GM18861 (cell line): Measurements from ENCODE around the gene FZR1.

Experiments
- ATAC-seq: cut with Tn5 transposase; IDR thresholded peaks from one replicate; pipeline ENCODE4 v1.9.1; 2021; ENCODE audit not compliant: unreplicated experiment

Gene FZR1

DNA sequence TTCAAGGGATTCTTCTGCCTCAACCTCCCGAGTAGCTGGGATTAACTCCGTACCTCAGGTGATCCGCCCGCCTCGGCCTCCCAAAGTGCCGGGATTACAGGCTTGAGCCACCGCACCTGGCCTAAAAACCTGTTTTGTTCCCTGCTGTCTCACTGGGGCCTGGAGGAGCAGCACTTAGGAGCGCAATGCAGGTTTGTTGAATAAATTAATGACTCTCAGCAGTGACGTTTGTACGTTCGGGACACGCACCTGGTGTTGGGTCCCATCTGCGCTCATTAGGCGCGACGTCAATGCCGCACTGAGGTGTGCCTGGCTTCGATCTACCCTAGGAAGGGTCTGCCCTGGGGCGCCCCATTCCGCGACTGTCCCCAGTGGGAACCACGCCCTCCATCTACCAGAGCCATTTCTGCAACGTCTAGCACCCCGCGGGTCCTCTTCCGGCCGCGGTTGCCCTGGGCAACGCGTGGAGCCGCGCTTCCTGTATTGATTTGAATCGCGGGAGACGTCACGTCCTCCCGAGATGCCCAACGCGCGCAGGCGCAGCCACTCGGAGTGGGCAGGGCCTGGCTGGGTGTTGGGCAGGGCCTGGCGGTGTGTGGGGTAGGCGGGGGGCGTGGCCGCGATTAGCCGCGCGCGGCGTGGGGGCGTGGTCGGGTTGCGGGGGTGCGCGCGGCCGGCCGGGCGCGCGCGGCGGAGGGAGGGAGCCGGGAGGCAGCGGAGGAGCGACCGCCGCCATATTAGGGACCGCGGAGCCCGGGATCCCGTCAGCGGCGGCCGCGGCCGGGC is at the start of gene FZR1:
TSS of gene FZR1 (plus strand) at position 714 of the 786 bp plus-strand sequence. CDS start 16,679 bp downstream, outside the sequence.
- ATAC-seq: peak; percentile 84

DNA sequence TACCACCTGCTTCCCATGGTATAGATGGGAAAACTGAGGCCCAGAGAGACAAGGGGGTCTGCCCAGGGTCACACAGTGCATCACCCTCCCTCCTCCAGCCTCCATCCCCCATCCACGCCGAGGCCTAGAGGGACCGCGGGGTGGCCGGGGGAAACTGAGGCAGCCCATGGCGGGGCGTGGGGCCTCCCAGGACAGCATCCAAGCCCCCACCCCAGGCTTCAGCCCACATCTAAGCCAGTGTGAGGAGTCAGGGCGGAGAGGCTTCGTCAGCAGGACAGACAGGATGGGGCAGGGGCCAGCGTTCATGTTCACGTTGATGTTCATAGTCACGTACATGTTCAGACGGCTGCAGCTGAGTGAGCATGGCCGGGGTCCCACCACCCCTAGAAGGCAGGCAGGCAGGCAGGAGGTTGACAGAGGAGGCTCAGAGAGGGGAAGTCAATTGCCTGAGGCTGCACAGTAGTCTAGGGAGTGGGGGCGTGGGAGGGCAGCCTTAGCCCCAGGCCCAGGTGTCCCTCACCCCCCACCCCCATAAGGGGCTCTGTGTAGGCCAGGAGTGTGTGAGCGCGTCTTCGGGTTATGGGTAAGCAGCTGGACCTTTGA is 49.1 kb upstream of the FZR1 start:
- ATAC-seq: no peak

DNA sequence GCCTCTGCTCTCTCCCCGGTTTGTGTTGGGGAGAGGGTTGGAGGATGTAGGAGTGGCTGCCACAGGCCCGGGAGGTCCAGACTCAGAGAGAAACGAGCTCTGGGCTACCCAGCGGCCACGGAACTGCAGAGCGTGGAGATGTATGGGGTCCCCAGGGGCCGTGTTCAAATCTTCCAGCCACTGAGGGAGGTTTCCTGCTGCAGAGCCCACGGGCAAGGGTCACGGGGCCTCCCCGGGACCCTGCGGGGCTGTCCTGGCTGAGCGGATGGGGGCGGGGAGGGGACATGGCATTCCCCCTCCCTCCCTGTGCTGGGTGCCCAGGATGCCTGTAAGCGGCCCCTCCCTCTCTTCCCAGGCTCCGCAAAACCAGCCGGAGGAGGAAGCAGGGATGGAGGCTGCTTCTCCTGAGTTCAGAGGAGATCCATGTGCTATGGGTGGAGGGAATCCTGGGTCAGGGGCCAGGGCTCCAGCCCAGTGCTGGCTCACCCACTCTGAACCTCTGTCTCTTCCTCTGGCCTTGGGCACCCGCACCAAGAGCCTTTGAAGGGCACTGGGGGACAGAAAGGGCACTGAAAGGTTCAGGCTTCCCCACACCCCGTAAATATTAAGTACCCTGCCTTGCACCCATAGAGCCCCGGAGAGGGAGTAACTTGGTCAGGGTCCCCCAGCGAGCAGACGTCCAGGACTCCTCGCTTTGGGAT is 48.4 kb upstream of the FZR1 start:
- ATAC-seq: no peak

DNA sequence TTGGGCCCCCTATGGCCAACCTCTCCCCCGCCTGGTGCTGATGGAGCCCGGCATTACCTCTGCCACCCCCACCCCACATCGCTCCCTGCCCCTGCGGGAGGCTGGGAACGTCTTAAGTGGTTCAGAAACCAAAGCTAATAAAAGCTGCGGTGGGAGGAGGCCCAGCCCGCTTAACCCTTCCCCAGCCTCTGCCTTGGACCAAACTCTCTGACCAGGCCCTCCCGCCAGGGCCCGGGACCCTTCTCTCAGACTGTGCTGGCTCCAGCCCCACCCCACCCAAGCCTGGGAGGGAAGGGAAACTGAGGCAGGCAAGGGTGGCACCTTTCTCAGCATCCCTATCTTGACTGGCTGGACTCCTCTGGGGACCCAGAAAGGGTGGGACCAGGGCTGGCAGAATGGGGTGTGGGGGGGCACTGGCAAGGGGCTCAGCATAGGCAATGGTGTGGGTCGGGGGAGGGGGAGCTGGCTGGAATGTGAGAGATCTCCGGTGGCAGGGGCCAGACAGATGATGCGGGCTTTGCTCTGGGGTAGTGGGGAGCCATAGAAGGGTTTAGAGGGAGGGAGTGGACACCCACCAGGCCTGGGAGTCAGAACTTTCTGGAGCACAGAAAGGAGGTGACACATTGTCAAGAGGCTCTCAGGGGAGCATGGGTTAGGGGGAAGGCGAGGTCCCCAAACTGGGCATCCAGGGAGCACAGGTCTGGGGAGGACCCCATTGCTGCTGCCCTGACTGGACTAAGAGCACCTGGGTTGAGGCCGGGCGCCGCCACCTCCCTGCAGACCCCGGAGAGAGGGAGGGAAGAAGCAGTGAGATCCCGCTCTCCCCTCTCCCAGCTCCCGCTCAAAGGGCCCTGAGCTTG is 47.7 kb upstream of the FZR1 start:
- no peak for ATAC-seq

DNA sequence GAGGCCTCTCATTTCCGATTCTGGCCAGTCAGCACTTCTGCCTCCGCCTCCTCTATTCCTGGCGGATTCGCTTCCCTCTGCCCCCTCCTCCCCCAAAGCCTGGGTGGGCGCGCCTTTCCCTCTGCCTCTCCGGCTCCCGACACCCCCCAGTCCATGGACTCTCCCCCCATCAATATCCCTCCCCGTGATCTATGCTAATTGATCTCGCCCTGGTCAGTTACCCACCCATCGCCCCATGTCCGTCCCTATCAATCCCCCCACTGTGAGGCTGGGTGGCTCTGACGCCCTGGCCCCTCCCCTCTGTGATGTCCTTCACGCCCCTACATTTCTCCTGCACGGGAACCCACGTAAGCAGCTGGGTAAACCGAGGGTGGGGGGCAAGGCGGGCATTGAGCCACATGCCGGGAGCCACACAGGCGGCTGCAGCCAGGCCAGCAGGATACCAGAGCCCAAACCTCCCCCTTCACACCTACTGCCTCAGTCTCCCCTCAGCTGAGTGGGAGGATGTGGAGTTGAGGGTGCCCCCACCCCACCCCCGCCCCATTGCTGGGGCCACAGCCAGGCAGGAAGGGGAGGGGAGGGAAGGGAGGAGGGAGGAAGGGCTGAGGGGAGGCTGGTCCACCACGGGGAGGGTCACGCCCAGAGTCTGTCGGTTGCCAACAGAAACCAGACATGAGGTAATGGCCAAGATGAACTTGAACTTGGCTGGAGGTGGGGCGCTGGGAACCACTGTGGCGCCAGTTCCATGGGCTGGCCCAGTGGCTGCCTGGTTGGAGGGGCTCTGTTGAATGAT is 46.8 kb upstream of the FZR1 start:
- no peak for ATAC-seq

DNA sequence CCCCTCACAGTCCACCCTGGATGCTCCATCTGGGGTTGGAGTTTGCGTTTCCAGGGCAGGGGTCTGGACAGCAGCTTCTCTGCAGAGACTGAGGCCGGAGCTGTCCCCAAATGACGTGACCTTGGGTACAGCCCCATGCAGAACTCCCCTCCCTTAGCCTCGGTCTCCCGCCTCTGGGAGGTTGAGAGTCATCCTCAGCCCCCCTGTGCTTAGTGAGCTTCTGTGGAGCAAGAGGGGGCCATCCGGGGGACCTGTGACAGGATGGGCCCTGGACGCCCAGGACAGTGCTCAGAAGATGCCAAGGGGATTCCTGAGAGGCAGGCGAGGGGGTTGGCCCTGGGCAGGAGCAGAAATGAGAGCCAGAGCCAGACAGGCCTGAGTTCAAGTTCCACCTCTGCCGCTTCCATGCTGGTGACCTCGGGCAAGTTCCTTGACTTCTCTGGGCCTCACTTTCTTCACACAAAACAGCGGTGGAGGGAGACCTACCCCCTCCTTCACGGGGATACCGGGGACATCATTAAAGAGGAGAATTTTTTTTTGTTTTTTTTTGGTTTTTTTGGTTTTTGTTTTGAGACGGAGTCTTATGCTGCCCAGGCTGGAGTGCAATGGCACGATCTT is 46.0 kb upstream of the FZR1 start:
- no peak for ATAC-seq

DNA sequence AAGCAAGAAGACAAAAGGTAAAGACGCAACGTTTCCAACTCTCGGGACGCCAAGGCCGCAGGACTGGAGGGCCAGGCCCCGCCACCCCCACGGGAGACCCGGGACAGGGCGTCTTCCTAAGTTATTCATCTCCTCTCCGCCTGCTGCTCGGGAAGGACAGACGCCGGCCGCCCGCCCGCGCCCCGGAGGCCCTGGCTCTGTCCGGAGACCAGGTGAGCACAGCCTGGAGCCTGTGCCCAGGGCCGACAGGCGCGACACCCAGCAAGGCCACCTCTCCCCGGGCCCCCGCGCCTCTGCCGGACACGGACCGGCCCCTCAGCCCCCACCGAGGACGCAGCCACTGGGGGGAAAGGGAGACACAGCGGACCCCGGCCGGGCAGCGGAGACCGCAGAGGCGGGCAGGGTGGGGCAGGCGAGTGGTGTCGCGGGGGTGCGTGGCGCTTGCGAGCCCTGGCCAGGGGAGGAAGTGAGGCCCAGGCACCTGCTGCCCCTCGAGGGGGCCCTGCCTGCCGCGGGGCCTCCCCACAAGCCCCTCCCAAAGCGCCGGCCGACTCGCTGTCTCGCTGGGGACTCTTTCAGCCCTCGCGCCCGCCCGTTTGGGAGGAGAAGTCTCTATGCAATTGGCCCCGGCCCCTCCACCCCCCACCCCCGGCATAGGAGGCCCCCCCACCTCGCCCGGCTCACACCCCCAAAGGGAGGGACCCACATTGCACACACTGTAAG is 43.0 kb upstream of the FZR1 start:
- no peak for ATAC-seq

DNA sequence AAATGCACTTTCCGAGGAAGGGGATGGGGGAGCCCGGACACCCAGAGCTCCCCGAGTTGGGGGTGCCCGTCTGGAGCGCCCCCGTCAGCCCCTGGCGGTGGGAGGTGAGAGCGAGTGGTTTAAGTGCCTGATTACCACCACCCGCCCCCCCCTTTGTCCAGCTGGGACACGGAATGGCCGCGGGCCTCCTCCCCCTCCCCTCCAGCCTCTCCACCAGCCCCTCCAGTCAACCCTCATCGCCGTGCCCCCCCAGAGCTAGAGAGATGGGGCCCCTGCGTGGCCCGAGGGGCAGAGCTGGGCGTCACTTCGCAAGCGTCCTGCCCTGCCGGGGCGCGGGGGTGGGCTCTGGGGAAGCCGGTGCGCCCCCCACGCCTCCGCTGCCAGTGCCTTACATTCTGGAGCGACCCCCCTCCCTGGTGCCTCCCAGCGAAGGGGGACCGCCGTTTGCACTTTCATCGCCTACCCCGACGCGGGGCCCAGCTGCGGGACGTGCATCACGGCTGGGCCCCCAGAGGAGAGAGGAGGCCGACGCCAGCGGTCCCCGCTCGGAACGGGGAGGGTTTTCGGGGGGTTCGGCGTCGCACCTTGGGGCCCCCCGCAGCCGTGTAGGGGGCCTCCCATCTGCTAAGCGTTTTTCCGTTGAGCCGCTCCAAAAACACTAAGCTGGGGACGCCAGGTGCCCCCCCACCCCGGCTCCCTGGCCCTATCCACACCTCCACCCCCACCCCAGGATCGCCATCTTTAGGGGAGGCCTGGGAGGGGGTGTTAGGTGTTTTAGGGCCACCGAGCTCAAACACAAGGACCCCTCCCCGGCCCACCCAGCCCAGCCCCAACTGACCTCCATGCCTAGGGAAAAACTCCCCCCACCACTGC is 42.2 kb upstream of the FZR1 start:
- no peak for ATAC-seq

DNA sequence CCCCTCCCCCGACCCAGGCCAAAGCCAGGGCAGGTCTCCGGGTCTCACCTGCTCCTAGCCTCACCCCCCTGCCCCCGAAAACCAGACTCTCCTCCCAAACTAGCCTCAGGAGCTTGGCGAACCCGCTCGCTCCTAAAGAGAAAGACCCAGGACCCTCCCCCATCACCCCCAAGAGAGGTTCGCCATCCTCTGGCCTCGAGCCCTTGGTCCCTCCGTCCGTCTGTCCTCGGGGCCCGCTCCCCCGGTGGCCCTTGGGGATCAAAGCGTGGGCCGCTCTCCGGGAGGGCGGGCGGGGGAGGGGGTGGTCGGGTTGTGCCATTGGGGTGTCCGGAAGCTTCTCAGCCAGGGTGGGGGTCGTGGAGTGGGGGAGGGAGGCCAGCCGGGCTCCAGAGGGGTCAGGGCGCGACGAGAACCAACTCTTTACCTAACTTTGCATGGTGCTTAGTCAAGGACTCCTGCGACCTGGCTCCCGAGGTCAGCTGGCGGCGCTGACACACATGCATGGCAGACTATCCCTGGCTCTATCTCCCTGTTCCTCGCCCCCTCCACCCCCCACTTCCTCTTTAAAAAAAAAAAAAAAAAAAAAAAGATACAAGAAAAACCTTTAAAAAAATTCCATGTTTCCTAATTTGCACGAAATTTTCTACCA is 41.4 kb upstream of the FZR1 start:
- ATAC-seq: no peak

DNA sequence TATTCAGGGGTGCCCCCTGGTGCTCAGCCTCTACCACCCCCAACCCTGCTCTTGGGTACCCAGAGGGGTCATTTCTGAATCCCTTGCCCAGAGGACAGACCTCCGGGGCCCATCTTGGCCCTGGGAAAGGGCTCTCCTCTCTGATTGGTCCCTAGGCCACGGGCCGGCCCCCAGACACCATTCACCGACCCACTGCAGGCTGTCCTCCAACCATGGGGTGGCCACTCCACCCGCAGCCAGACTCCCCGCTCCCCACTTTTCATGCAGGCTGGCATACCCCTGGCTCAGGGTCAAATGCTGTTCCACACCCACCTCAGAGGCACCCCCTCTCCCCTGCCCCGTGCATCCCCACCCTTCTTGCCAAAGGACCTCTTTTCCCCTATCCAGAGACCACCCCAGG is 40.6 kb upstream of the FZR1 start:
- no peak for ATAC-seq

DNA sequence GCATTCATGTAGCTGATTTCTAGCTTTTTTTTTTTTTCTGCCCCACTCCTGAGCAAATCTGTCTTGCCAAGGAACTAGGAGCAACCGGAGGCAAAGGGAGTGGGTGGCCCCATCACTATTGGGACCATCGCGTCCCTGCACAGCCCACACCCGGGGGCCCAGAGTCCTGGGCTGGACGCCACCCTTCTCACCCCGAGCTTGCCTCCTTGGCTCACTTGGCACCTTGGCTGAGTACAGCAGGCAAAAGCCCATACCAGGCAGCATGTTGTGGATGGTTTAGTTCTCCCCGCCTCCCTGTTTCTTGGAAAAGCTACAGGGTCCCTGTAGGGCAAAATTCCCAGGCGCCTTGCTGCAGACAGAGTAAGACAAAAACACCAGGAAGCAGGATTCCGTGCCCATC is 39.5 kb upstream of the FZR1 start:
- ATAC-seq: no peak

DNA sequence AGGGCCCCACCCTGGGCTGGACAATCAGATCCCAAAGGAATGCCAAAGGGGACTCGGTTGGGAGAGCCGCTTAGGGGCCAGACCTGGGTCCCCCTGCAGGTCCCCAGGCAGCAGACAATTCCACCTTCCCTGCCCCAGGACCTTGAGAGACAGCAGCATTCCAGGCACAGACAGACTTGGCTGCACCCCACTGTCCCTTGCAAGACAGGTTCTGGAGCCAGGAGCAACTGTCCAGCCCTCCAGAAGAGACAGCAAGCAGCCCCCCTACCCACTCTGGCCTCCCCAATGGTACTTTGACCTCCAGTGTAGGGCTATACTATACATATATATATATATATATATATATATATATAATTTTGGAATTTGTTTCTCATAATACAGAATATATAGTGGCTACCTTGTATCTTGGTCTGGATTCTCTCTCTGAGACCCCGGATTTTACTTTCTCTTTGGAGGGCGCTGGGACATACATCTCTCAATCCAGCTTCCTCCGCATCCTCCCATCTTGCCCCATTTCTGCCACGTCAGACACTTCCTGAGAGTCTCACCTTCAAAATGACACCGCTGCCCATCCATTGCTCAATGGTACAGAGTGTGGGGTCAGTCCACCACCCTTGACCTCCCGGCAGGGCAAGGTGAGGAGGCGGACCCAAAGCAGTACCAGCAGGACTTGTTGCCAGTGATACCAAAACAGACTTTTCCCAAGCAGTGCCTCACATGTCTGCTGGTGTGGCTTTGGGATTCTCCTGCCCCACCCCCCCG is 38.5 kb upstream of the FZR1 start:
- ATAC-seq: no peak

DNA sequence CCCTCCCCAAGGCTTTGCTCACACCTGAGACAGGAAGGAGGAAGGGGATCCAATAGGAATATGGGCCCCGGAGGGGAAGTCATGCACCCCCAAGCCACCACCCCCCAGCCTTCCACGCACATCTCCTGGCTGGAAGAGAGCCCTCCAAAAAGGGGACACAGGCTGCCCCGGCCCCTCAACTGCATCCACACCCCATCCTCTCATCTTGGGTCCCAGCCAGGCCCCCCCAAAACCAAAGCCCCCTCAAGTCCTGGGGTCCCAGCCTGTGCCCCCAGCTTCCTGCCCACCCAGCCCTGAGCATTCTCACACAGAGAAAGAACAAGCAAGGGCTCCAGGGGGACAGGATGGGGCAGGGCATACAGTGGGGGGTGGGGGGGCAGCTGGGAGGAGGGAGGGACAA is 37.9 kb upstream of the FZR1 start:
- no peak for ATAC-seq

DNA sequence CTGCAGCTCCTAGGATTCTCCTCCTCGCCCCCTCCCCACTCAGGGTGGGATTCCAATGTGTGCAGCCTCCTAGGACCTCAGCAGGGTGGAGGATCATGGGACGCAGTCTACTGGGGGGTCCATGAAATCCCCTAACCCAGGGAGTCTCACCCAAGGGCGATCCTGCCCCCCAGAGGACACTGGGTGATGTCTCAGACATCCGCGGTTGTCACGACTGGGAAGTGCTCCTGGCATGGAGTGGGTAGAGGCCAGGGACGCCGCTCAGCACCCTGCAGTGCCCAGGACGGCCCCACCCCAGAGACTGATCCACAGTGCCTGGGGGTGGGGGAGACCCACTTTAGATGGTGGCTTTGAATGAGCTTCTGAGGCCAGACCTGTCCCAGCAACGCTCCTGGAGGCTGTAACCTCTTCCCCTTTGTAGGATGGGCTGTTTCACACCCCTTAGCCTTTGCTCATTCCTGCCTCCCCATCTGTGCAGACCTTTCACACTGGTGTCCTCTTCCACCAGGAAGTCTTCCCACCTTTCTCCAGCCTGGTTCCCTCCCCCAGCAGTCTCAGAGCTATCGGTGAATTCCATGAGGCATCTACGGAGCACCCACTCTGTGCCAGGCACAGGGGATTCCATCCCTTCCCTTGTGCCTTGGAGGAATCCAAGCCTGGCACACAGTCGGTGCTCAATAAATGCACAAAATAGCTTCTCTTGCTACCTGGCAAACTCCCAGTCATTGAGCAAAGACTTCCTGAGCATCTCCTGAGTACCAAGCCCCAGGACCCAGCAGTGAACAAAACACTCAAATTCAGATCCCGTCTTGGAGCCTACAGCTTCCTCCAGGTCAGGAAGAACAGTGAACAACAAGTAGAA is 36.2 kb upstream of the FZR1 start:
- no peak for ATAC-seq

DNA sequence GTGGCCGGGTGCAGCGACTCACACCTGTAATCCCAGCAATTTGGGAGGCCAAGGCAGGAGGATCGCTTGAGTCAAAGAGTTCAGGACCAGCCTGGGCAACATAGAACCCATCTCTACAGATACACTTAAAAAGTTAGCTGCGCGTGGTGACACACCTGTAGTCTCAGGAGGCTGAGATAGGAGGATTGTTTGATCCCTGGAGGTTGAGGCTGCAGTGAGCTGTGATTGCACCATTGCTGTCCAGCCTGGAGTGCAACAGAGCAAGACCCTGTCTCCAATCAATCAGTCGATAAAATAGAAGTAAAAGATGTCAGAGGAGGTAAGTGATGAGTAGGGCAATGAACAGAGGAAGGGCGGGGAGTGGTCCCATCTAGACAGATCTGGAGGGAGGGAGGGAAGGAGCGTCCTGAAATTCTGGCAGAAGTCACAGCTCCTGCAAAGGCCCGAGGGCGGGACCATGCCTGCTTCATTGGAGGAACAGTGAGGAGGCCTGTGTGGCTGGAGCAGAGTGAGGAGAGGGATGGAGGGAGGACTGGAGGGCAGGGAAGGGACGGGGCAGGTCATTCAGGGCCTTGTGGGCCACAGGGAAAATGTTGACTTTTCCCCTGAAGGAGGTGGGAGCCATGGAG is 35.5 kb upstream of the FZR1 start:
- ATAC-seq: no peak
